H1 (cell line): Measurements from ENCODE around the gene SRP9. TPM values are rescaled to one million over a fixed set of nuclear protein-coding genes. Genes with fewer than 3 reads are reported as not detected.

Source experiments
- CTCF ChIA-PET: fragments of 300-600 bp; sonication (Branson Sonifier 250); formaldehyde crosslinking; loops from one replicate; lab custom pipeline; 2021; ENCODE audit not compliant: partially characterized antibody; lab: Charles Lee
- POLR2A ChIA-PET: fragments of 300-600 bp; sonication (Branson Sonifier 250); formaldehyde crosslinking; loops from one replicate; lab custom pipeline; 2021; ENCODE audit warnings: inconsistent platforms; ENCODE audit not compliant: partially characterized antibody; lab: Charles Lee
- DNase-seq, 2 experiments: peaks; one replicate each; pipeline versions ENCODE4 v3.0.0 to v3.0.0-alpha.2; 2010 to 2022; ENCODE audit warnings: low spot score in 2 of 2, low read depth in 1 of 2, mixed read lengths in 1 of 2
- FAIRE-seq: peaks from 2 replicates; lab custom pipeline; 2011; peaks lifted over from hg19 to GRCh38; lab: Jason Lieb, UNC
- H2AFZ ChIP-seq: 2 replicates; pipeline ENCODE4 v1.8.1; 2012; ENCODE audit warnings: low read length, inconsistent platforms
- H2AK5ac ChIP-seq: 2 replicates; pipeline ENCODE4 v1.6.1; 2013; ENCODE audit warnings: low read depth, low read length
- H2BK120ac ChIP-seq: replicated peaks from 2 replicates; pipeline ENCODE3; 2013; ENCODE audit warnings: low read depth, low read length, inconsistent platforms
- H2BK12ac ChIP-seq: 2 replicates; pipeline ENCODE4 v1.6.1; 2013; ENCODE audit warnings: low read depth, low read length
- H2BK15ac ChIP-seq: 2 replicates; pipeline ENCODE4 v1.6.1; 2013; ENCODE audit warnings: low read length
- H2BK20ac ChIP-seq: 2 replicates; pipeline ENCODE4 v1.6.1; 2013; ENCODE audit warnings: low read length
- H2BK5ac ChIP-seq: 2 replicates; pipeline ENCODE4 v1.6.1; 2013; ENCODE audit warnings: low read depth, low read length
- H3K14ac ChIP-seq: 2 replicates; pipeline ENCODE4 v1.6.1; 2013; ENCODE audit warnings: inconsistent platforms; ENCODE audit not compliant: insufficient read length
- H3K18ac ChIP-seq: 2 replicates; pipeline ENCODE4 v1.6.1; 2013; ENCODE audit warnings: low read length; ENCODE audit errors: extremely low read depth
- H3K23ac ChIP-seq: 2 replicates; pipeline ENCODE4 v1.6.1; 2013; ENCODE audit warnings: inconsistent platforms; ENCODE audit not compliant: insufficient read length
- H3K23me2 ChIP-seq: 2 replicates; pipeline ENCODE4 v1.6.1; 2013; ENCODE audit warnings: low read depth, low read length
- H3K27ac ChIP-seq: 2 replicates; pipeline ENCODE4 v1.6.1; 2011; ENCODE audit warnings: low read depth, low read length, inconsistent platforms
- H3K27me3 ChIP-seq, 4 experiments: replicated peaks in 1 of 4; 1 replicate in 1 of 4; 2 replicates in 3 of 4; pipeline versions ENCODE4 v1.6.1 to v1.8.1; 2011 to 2013; ENCODE audit warnings: low read length in 3 of 4, mild to moderate bottlenecking in 3 of 4, inconsistent platforms in 2 of 4, mixed read lengths in 2 of 4, moderate library complexity in 1 of 4; ENCODE audit not compliant: control insufficient read depth in 3 of 4, insufficient read depth in 3 of 4; ENCODE audit errors: extremely low read depth in 1 of 4
- H3K36me3 ChIP-seq, 4 experiments: 2 replicates each; pipeline versions ENCODE4 v1.6.1 to v1.8.1; 2011 to 2013; ENCODE audit warnings: mild to moderate bottlenecking in 4 of 4, low read length in 3 of 4, moderate library complexity in 2 of 4, control low read depth in 1 of 4, inconsistent platforms in 1 of 4; ENCODE audit not compliant: insufficient read depth in 4 of 4, control insufficient read depth in 2 of 4
- H3K4ac ChIP-seq: replicated peaks from 2 replicates; pipeline ENCODE3; 2013; ENCODE audit warnings: low read length, low read depth, mixed read lengths, inconsistent platforms; ENCODE audit not compliant: insufficient read length
- H3K4me1 ChIP-seq, 4 experiments: replicated peaks in 1 of 4; 1 replicate in 1 of 4; 2 replicates in 3 of 4; pipeline versions ENCODE4 v1.6.1 to v1.8.1; 2011 to 2013; ENCODE audit warnings: low read length in 3 of 4, inconsistent platforms in 2 of 4, mixed read lengths in 1 of 4; ENCODE audit not compliant: insufficient read depth in 4 of 4, control insufficient read depth in 3 of 4
- H3K4me2 ChIP-seq, 2 experiments: 2 replicates each; pipeline versions ENCODE4 v1.6.1 to v1.8.1; 2011 to 2013; ENCODE audit warnings: low read depth in 2 of 2, low read length in 2 of 2, control low read depth in 1 of 2, inconsistent platforms in 1 of 2, mild to moderate bottlenecking in 1 of 2; ENCODE audit not compliant: insufficient read depth in 1 of 2
- H3K4me3 ChIP-seq, 4 experiments: fragments of 200-600, 300-600 bp in 1 of 4; sonication (generic), shearing (Covaris generic), sonication (Bioruptor Twin) in 1 of 4; 2 replicates each; pipeline versions ENCODE4 v1.5.1 to v1.8.1; 2011 to 2016; ENCODE audit warnings: low read length in 4 of 4, low read depth in 3 of 4, control low read depth in 2 of 4, inconsistent platforms in 2 of 4, mild to moderate bottlenecking in 2 of 4, mixed read lengths in 1 of 4, moderate library complexity in 1 of 4; ENCODE audit not compliant: insufficient read depth in 2 of 4; ENCODE audit errors: extremely low read depth in 1 of 4
- H3K56ac ChIP-seq: replicated peaks from 2 replicates; pipeline ENCODE3; 2013; ENCODE audit warnings: low read depth, mild to moderate bottlenecking, mixed read lengths, low read length, inconsistent platforms; ENCODE audit not compliant: insufficient read length
- H3K79me1 ChIP-seq: 2 replicates; pipeline ENCODE4 v1.6.1; 2013; ENCODE audit warnings: low read depth, low read length, control low read depth
- H3K79me2 ChIP-seq, 2 experiments: 2 replicates each; pipeline versions ENCODE4 v1.6.1 to v1.8.1; 2012 to 2013; ENCODE audit warnings: low read length in 2 of 2, mild to moderate bottlenecking in 2 of 2, inconsistent platforms in 1 of 2; ENCODE audit not compliant: insufficient read depth in 2 of 2, control insufficient read depth in 1 of 2
- H3K9ac ChIP-seq, 4 experiments: replicated peaks in 1 of 4; 1 replicate in 1 of 4; 2 replicates in 3 of 4; pipeline versions ENCODE4 v1.6.1 to v1.8.1; 2011 to 2013; ENCODE audit warnings: low read depth in 3 of 4, low read length in 3 of 4, control low read depth in 2 of 4, mild to moderate bottlenecking in 2 of 4, moderate library complexity in 2 of 4, inconsistent platforms in 1 of 4; ENCODE audit errors: extremely low read depth in 1 of 4
- H3K9me3 ChIP-seq, 2 experiments: 2 replicates each; pipeline versions ENCODE4 v1.6.1 to v1.8.1; 2012 to 2013; ENCODE audit warnings: mild to moderate bottlenecking in 2 of 2, moderate library complexity in 2 of 2, control low read depth in 1 of 2, inconsistent platforms in 1 of 2, low read depth in 1 of 2, low read length in 1 of 2, mixed read lengths in 1 of 2; ENCODE audit not compliant: insufficient read depth in 2 of 2
- H4K20me1 ChIP-seq, 2 experiments: replicated peaks in 1 of 2; 2 replicates each; pipeline versions ENCODE3 to v1.8.1; 2011 to 2013; ENCODE audit warnings: inconsistent platforms in 2 of 2, low read length in 2 of 2, mild to moderate bottlenecking in 1 of 2; ENCODE audit not compliant: insufficient read depth in 2 of 2, control insufficient read depth in 1 of 2
- H4K5ac ChIP-seq: 2 replicates; pipeline ENCODE4 v1.6.1; 2013; ENCODE audit warnings: low read length, low read depth, mixed read lengths, inconsistent platforms; ENCODE audit not compliant: insufficient read length
- H4K8ac ChIP-seq: 2 replicates; pipeline ENCODE4 v1.8.0; 2013; ENCODE audit warnings: mild to moderate bottlenecking, moderate library complexity, low read length, inconsistent platforms; ENCODE audit not compliant: insufficient read depth; ENCODE audit errors: extremely low read depth
- H4K91ac ChIP-seq: replicated peaks from 2 replicates; pipeline ENCODE3; 2013; ENCODE audit warnings: low read length, mixed read lengths, inconsistent platforms; ENCODE audit not compliant: insufficient read length
- CEBPB ChIP-seq: IDR thresholded peaks from 2 replicates; pipeline ENCODE4 v1.6.1; 2012; ENCODE audit warnings: low read depth, low read length
- E2F6 ChIP-seq: IDR thresholded peaks from 2 replicates; pipeline ENCODE4 v1.6.1; 2012; ENCODE audit warnings: inconsistent platforms
- FOSL1 ChIP-seq: IDR thresholded peaks from 2 replicates; pipeline ENCODE4 v1.6.1; 2011; ENCODE audit warnings: mild to moderate bottlenecking, low read depth, low read length, moderate library complexity; ENCODE audit not compliant: insufficient read depth
- RAD21 ChIP-seq, 2 experiments: IDR thresholded peaks in 1 of 2; conservative IDR thresholded peaks in 1 of 2; 2 replicates each; pipeline ENCODE4 v1.6.1; 2011; ENCODE audit warnings: low read depth in 2 of 2, low read length in 2 of 2, improper control_type of control experiment in 1 of 2, inconsistent platforms in 1 of 2, mild to moderate bottlenecking in 1 of 2, moderate library complexity in 1 of 2
- RBBP5 ChIP-seq: IDR thresholded peaks from 2 replicates; pipeline ENCODE4 v1.7.1; 2012; ENCODE audit warnings: low read depth, mild to moderate bottlenecking, inconsistent platforms, low read length, moderate library complexity, borderline replicate concordance
- SP1 ChIP-seq: IDR thresholded peaks from 2 replicates; pipeline ENCODE4 v1.6.1; 2011; ENCODE audit warnings: low read depth, low read length
- SP2 ChIP-seq: IDR thresholded peaks from 2 replicates; pipeline ENCODE4 v1.6.1; 2012; ENCODE audit warnings: mild to moderate bottlenecking, low read length, inconsistent platforms
- TBP ChIP-seq: IDR thresholded peaks from 2 replicates; pipeline ENCODE4 v1.6.1; 2011; ENCODE audit warnings: low read depth, low read length, improper control_type of control experiment
- TEAD4 ChIP-seq: IDR thresholded peaks from 2 replicates; pipeline ENCODE4 v1.6.1; 2012; ENCODE audit warnings: low read depth, low read length, inconsistent platforms, mixed read lengths
- USF2 ChIP-seq: IDR thresholded peaks from 2 replicates; pipeline ENCODE4 v1.6.1; 2011; ENCODE audit warnings: low read length, improper control_type of control experiment
- WGBS, 2 experiments: shearing (Covaris generic) in 1 of 2; methylation state at CpG; one replicate each; pipeline versions ENCODE4 v1.1.6 to v1.1.7; 2013 to 2015; ENCODE audit warnings: low lambda C conversion rate in 2 of 2, mixed read lengths in 2 of 2, inconsistent platforms in 1 of 2, low coverage in 1 of 2, missing lambda C conversion rate in 1 of 2; ENCODE audit not compliant: insufficient replicate concordance in 2 of 2, insufficient coverage in 1 of 2, insufficient read length in 1 of 2; ENCODE audit errors: extremely low coverage in 1 of 2, missing lambda C conversion rate in 1 of 2; 5-methylcytosine and 5-hydroxymethylcytosine counted together
- polyA plus RNA-seq, 7 experiments: library from polyadenylated mRNA; depleted of rRNA in 3 of 7; stranded (reverse) in 5 of 7; unstranded in 2 of 7; fragments of >200 nt in 5 of 7; fragments of 200-250 nt in 2 of 7; gene quantifications; 1 replicate in 5 of 7; 2 replicates in 1 of 7; 4 replicates in 1 of 7; pipeline versions ENCODE4 v1.2.1 to v1.2.3, GENCODE V29; 2011 to 2013; ENCODE audit warnings: missing spikeins in 2 of 7, mixed read lengths in 2 of 7
- total RNA-seq: library from RNA; stranded (reverse); fragmentation: NEBNext Ultra II Directional; extraction: Animal tissue kit (Norgen Biotek cat#: 25700); gene quantifications from 2 replicates; pipeline ENCODE4 v1.2.1, GENCODE V29; 2021

The SRP9 gene
- total and polyA plus RNA-seq, 2 of the 8 experiments (the other 6 are each of a cell fraction or from before 2014, with no cell fraction given): 446 to 572 TPM

- H2BK5ac ChIP-seq: no peak overlapping the region
- WGBS, 2 experiments: 51% methylated on average over 3 of the region's 3 CpGs; no CpG with 5 or more reads in 1 of the 2 experiments
- H2BK120ac ChIP-seq: no peak overlapping the region
- H3K23me2 ChIP-seq: peaks cover 6% of the 10 kb centered on the region
- H3K4me3 ChIP-seq: no peak overlapping the region
- no peak overlapping the region for H2BK12ac ChIP-seq
- no peak overlapping the region for H3K4ac ChIP-seq
- H4K91ac ChIP-seq: no peak overlapping the region
- no peak overlapping the region for H3K56ac ChIP-seq
- H3K27me3 ChIP-seq: no peaks in the 10 kb centered on the region
- POLR2A ChIA-PET: interaction anchor here (0.6 to 4.2 kb wide), 4 partner anchors 28 to 271 kb away, joined by 3 to 20 read pairs (median 4); partner anchors contain the start of gene ENAH
- no peak overlapping the region for H2BK20ac ChIP-seq
- no peak overlapping the region for H3K14ac ChIP-seq
- H2BK15ac ChIP-seq: no peak overlapping the region
- FAIRE-seq (no peak), DNase-seq (no peak)
- H2AFZ ChIP-seq: no peak overlapping the region
- peaks cover 2 to 5% (median 4%) of the 10 kb centered on the region in 4 experiments; a peak in 5 of 7 replicates for H3K4me1 ChIP-seq
- no peaks in the 10 kb centered on the region for H3K79me1 ChIP-seq
- CTCF ChIA-PET: interaction anchor here (0.6 to 8.9 kb wide), 12 partner anchors 10 to 777 kb away, joined by 3 to 229 read pairs (median 3); no protein-coding TSS in a partner anchor
- no peak overlapping the region for H3K4me2 ChIP-seq
- peaks cover 12 to 17% of the 10 kb centered on the region in 2 experiments for H3K79me2 ChIP-seq
- no peak overlapping the region for H4K5ac ChIP-seq
- H3K9me3 ChIP-seq: no peaks in the 10 kb centered on the region
- H4K8ac ChIP-seq: no peak overlapping the region
- no peak overlapping the region for H2AK5ac ChIP-seq
- no peaks in the 10 kb centered on the region for H4K20me1 ChIP-seq
- H3K36me3 ChIP-seq: peaks cover 0 to 3% (median 1%) of the 10 kb centered on the region in 4 experiments; a peak in 3 of 8 replicates
- no peak overlapping the region for H3K9ac ChIP-seq
- H3K23ac ChIP-seq: no peak overlapping the region
- no peak overlapping the region for H3K18ac ChIP-seq
- H3K27ac ChIP-seq: no peak overlapping the region
- TF ChIP-seq USF2: no peak
- TF ChIP-seq E2F6: no peak
- no peak for TF ChIP-seq CEBPB
- TF ChIP-seq SP2: no peak
- TF ChIP-seq TBP: no peak
- no peak for TF ChIP-seq RAD21 (IDR thresholded peaks at IDR 0.05 in 1 of 2, conservative IDR thresholded peaks at IDR 0.05 in 1 of 2; ENCODE audit: low read depth in 2 of 2, low read length in 2 of 2)
- TF ChIP-seq SP1: no peak
- TF ChIP-seq RBBP5: no peak
- TF ChIP-seq FOSL1: no peak
- no peak for TF ChIP-seq TEAD4
These were observed 3.1 kb upstream of the SRP9 start for GRCh38 chr1:225774281-225775147.
